OCI-LY3 (cell line): ENCODE data around the gene MPP7.

Experiments
- H2AFZ ChIP-seq: fragments of 200-600, 300-600 bp; shearing (Covaris generic); 2 replicates; pipeline ENCODE4 v1.6.0; 2014; ENCODE audit warnings: antibody characterized with exemption, low read depth, low read length
- H3K27ac ChIP-seq: fragments of 200-600, 300-600 bp; sonication (generic); 2 replicates; pipeline ENCODE4 v1.5.1; 2014; ENCODE audit warnings: mild to moderate bottlenecking, low read length, moderate library complexity, mixed read lengths
- H3K27me3 ChIP-seq: fragments of 200-600, 300-600 bp; sonication (generic); 2 replicates; pipeline ENCODE4 v1.6.1; 2014; ENCODE audit warnings: low read depth, low read length, mixed read lengths
- H3K36me3 ChIP-seq: fragments of 200-600, 300-600 bp; sonication (generic); replicated peaks from 2 replicates; pipeline ENCODE3; 2014; ENCODE audit warnings: low read depth, low read length, mixed read lengths
- H3K4me1 ChIP-seq: fragments of 300-600, 200-600 bp; sonication (generic); 2 replicates; pipeline ENCODE4 v1.6.1; 2014; ENCODE audit warnings: low read length, mixed read lengths
- H3K4me2 ChIP-seq: fragments of 200-600, 300-600 bp; sonication (generic); 2 replicates; pipeline ENCODE4 v1.6.1; 2014; ENCODE audit warnings: low read length, mixed read lengths
- H3K4me3 ChIP-seq: fragments of 300-600, 200-600 bp; sonication (generic); 2 replicates; pipeline ENCODE4 v1.5.1; 2014; ENCODE audit warnings: antibody characterized with exemption, mild to moderate bottlenecking, low read length, moderate library complexity
- H3K79me2 ChIP-seq: fragments of 300-600, 200-600 bp; shearing (Covaris generic); 2 replicates; pipeline ENCODE4 v1.6.1; 2014; ENCODE audit warnings: mild to moderate bottlenecking, low read length, mixed read lengths
- H3K9ac ChIP-seq: fragments of 300-600, 200-600 bp; shearing (Covaris generic); 2 replicates; pipeline ENCODE4 v1.6.0; 2014; ENCODE audit warnings: mild to moderate bottlenecking, low read length, moderate library complexity
- H3K9me3 ChIP-seq: fragments of 200-600, 300-600 bp; shearing (Covaris generic); 2 replicates; pipeline ENCODE4 v1.6.1; 2014; ENCODE audit warnings: low read length, mixed read lengths; ENCODE audit not compliant: insufficient read depth
- H4K20me1 ChIP-seq: fragments of 200-600, 300-600 bp; sonication (generic); 2 replicates; pipeline ENCODE4 v1.6.1; 2016; ENCODE audit warnings: low read length, mixed read lengths; ENCODE audit not compliant: insufficient read depth
- EZH2phosphoT487 ChIP-seq: fragments of 200-600 bp; shearing (Covaris generic); IDR thresholded peaks from 2 replicates; pipeline ENCODE4 v1.6.1; 2018; ENCODE audit warnings: antibody characterized with exemption, mixed run types, low read depth
- TF ChIP-seq, protein P1 (sequence below): fragments of 200-600, 300-600 bp; sonication (generic); IDR thresholded peaks from 2 replicates; pipeline ENCODE4 v1.5.1; 2014; ENCODE audit warnings: antibody characterized with exemption, low read length, low read depth

MPP7 gene

DNA sequence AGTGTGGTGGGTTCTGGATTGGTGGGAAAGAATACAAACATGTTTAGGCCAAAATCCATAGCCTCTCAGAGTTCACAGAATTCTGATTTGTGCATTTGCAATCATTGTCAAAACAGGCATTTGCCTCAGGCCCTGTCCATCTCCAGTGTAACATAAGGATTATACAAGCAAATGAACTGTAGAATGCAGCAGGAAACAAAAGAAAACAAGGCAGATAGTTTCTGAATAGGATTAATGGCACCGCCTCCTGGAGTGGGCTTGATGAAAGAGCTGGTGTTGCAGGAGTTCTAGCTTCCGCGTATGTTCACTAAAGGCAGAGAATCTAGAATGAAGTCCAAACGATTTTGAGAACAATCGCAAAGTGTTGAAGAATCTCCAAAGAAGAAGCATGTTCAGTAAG lies 11.3 kb upstream of the MPP7 start:
- no peaks in the 10 kb centered on the region for H3K79me2 ChIP-seq
- TF ChIP-seq, protein P1, sequence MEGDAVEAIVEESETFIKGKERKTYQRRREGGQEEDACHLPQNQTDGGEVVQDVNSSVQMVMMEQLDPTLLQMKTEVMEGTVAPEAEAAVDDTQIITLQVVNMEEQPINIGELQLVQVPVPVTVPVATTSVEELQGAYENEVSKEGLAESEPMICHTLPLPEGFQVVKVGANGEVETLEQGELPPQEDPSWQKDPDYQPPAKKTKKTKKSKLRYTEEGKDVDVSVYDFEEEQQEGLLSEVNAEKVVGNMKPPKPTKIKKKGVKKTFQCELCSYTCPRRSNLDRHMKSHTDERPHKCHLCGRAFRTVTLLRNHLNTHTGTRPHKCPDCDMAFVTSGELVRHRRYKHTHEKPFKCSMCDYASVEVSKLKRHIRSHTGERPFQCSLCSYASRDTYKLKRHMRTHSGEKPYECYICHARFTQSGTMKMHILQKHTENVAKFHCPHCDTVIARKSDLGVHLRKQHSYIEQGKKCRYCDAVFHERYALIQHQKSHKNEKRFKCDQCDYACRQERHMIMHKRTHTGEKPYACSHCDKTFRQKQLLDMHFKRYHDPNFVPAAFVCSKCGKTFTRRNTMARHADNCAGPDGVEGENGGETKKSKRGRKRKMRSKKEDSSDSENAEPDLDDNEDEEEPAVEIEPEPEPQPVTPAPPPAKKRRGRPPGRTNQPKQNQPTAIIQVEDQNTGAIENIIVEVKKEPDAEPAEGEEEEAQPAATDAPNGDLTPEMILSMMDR: no peak
- TF ChIP-seq EZH2phosphoT487: no peak
- H3K4me1 ChIP-seq: peaks cover 12% of the 10 kb centered on the region
- H3K36me3 ChIP-seq: no peaks in the 10 kb centered on the region
- no peak overlapping the region for H3K9ac ChIP-seq
- H3K27ac ChIP-seq: no peak overlapping the region
- no peak overlapping the region for H2AFZ ChIP-seq
- H3K4me2 ChIP-seq: no peak overlapping the region
- no peaks in the 10 kb centered on the region for H4K20me1 ChIP-seq
- H3K27me3 ChIP-seq: peaks cover 3% of the 10 kb centered on the region; the same call in 1 of the 2 replicates
- H3K9me3 ChIP-seq: no peaks in the 10 kb centered on the region
- H3K4me3 ChIP-seq: no peak overlapping the region

DNA sequence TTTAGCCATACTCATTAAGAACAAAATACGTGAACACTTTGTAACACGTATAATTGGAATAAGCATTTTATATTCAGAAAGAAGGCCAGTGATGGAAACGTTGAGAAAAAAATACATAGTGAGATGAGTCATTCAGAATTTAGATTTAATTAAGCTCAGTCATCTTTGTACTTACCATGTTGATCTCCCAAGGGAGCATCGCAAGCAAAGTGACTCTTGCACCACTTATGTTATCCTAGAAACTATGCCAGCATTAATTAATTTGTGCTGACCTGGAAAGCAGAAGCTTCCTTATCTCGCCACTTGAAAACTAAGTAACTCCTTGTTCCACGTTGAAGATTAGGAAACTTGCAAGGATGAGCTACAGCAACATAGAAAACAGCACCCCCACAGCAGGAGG lies 9.7 kb upstream of the MPP7 start:
- no peak overlapping the region for H3K27ac ChIP-seq

DNA sequence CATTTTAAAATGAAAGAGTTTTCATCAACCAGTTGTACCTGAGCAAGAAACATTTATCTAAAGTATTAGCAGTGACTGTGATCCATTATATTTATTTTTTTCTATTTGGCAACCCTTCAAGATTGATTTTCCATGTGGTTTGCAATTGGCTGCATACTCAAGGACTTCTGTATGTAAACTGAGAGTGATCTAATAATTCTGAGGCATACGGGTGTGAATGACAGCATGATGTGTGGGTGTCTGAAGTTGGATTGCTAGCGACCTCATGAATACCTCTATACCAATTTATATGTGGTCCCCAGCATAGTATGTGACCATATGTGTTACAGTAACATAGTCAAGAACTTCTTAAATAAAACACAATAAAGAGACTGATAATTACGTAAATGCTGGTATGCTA lies 8.2 kb upstream of the MPP7 start:
- H3K9ac ChIP-seq: no peak overlapping the region
- no peaks in the 10 kb centered on the region for H3K9me3 ChIP-seq
- H2AFZ ChIP-seq: no peak overlapping the region
- H3K4me2 ChIP-seq: no peak overlapping the region
- H3K4me1 ChIP-seq: peaks cover 12% of the 10 kb centered on the region
- H3K27ac ChIP-seq: no peak overlapping the region
- TF ChIP-seq EZH2phosphoT487: no peak
- TF ChIP-seq, protein P1: no peak
- H4K20me1 ChIP-seq: no peaks in the 10 kb centered on the region
- no peak overlapping the region for H3K4me3 ChIP-seq
- H3K36me3 ChIP-seq: no peaks in the 10 kb centered on the region
- H3K27me3 ChIP-seq: peaks cover 21% of the 10 kb centered on the region
- H3K79me2 ChIP-seq: no peaks in the 10 kb centered on the region

More for the DNA sequence above, 9.7 kb upstream of the MPP7 start:
- Histone ChIP-seq H3K79me2 (no peaks in the 10 kb centered on the region), H4K20me1 (no peaks in the 10 kb centered on the region), H2AFZ (no peak overlapping the region), H3K4me1 (peaks cover 12% of the 10 kb centered on the region), H3K9ac (no peak overlapping the region), H3K4me2 (peak overlapping the region; percentile 66), H3K27me3 (peaks cover 15% of the 10 kb centered on the region; the same call in 1 of the 2 replicates), H3K36me3 (no peaks in the 10 kb centered on the region), H3K9me3 (no peaks in the 10 kb centered on the region), H3K4me3 (peak overlapping the region; percentile 42; the same call in 1 of the 2 replicates)
- TF ChIP-seq EZH2phosphoT487: no peak
- TF ChIP-seq, protein P1: no peak

DNA sequence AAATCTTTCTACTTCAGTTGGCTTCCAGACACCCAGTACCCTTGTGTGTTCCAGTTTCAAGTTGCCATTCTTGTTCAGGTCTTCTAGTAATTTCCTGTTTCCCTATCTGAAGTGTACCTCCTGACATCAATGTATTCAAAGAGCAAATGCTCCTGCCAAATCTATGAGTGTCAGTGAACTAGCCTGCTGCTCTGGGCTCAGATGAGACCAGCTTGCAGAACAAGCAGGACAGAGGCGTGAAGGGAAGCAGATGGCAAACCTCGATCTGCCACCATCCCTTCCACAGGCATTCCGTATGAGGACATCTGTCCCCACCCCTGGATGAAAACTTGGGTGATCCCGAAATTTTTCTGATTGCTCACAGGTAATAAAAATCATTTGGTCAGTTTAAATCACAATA lies 4.4 kb upstream of the MPP7 start:
- Histone ChIP-seq H3K4me1 (peaks cover 9% of the 10 kb centered on the region), H4K20me1 (no peaks in the 10 kb centered on the region), H3K36me3 (no peaks in the 10 kb centered on the region), H3K27ac (no peak overlapping the region), H3K9me3 (no peaks in the 10 kb centered on the region), H3K27me3 (peaks cover 45% of the 10 kb centered on the region), H3K4me3 (no peak overlapping the region), H2AFZ (no peak overlapping the region), H3K4me2 (no peak overlapping the region), H3K79me2 (no peaks in the 10 kb centered on the region), H3K9ac (no peak overlapping the region)
- no peak for TF ChIP-seq EZH2phosphoT487
- TF ChIP-seq, protein P1: no peak
